ENCODE measurements around the gene LYSMD4. TPM values are rescaled to one million over a fixed set of nuclear protein-coding genes. Genes with fewer than 3 reads are reported as not detected.

The LYSMD4 gene
- total and polyA plus RNA-seq, 10 donors = 2.5 to 13.3 (median 6.0) TPM

GRCh38 chr15:99763827-99764226, 30.6 kb upstream of the LYSMD4 start:
- no peak overlapping the region for H3K27ac ChIP-seq
- intact Hi-C loops (cut with DNase I; ENCODE audit: low total_unique reads) = no loop called here
- no peak for DNase-seq
- H3K27me3 ChIP-seq (replicated peaks in 1 of 7) = no peaks in the 10 kb centered on the region
- TF ChIP-seq CTCF (IDR thresholded peaks at IDR 0.05 in 8 of 11, conservative IDR thresholded peaks at IDR 0.05 in 3 of 11) (no peak), POLR2AphosphoS5 (IDR thresholded peaks at IDR 0.05) (no peak), POLR2A (IDR thresholded peaks at IDR 0.05) (no peak)
- no peaks in the 10 kb centered on the region for H3K36me3 ChIP-seq
- H3K9me3 ChIP-seq = no peaks in the 10 kb centered on the region
- WGBS, 5 donors = 57 to 64% (median 57%) methylated on average over 2 of the region's 2 CpGs
- no peak overlapping the region for H3K4me3 ChIP-seq
- peaks cover 0 to 5% (median 0%) of the 10 kb centered on the region in 6 donors for H3K4me1 ChIP-seq

GRCh38 chr15:99762288-99762687, 29.1 kb upstream of the LYSMD4 start:
- H3K27ac ChIP-seq = no peak overlapping the region
- H3K9me3 ChIP-seq = no peaks in the 10 kb centered on the region
- peaks cover 0 to 5% (median 0%) of the 10 kb centered on the region in 6 donors for H3K4me1 ChIP-seq
- H3K4me3 ChIP-seq = no peak overlapping the region
- no peak for DNase-seq
- TF ChIP-seq CTCF (IDR thresholded peaks at IDR 0.05 in 8 of 11, conservative IDR thresholded peaks at IDR 0.05 in 3 of 11) (no peak), POLR2A (IDR thresholded peaks at IDR 0.05) (no peak), POLR2AphosphoS5 (IDR thresholded peaks at IDR 0.05) (no peak)
- 88 to 100% (median 91%) methylated on average over 1 of the region's 1 CpG for WGBS, 5 donors
- intact Hi-C loops (cut with DNase I; ENCODE audit: low total_unique reads) = no loop called here
- no peaks in the 10 kb centered on the region for H3K27me3 ChIP-seq (replicated peaks in 1 of 7)
- H3K36me3 ChIP-seq = no peaks in the 10 kb centered on the region

- intact Hi-C loops (cut with DNase I; ENCODE audit: low total_unique reads) = loop anchor here (10.0 kb wide), 1 partner anchor 481 kb away; no protein-coding TSS in a partner anchor
- H3K36me3 ChIP-seq = no peaks in the 10 kb centered on the region
- peak; percentile 80 for DNase-seq
- no peaks in the 10 kb centered on the region for H3K9me3 ChIP-seq
- WGBS, 5 donors = 10 to 14% (median 12%) methylated on average over 7 of the region's 7 CpGs
- H3K27me3 ChIP-seq (replicated peaks in 1 of 7) = no peaks in the 10 kb centered on the region
- H3K4me3 ChIP-seq = no peak overlapping the region
- H3K27ac ChIP-seq = no peak overlapping the region
- H3K4me1 ChIP-seq = peaks cover 0 to 8% (median 4%) of the 10 kb centered on the region in 6 donors
- TF ChIP-seq CTCF (IDR thresholded peaks at IDR 0.05 in 8 of 11, conservative IDR thresholded peaks at IDR 0.05 in 3 of 11) = peak; percentile 15 to 77 (median 69)
- no peak for TF ChIP-seq POLR2AphosphoS5 (IDR thresholded peaks at IDR 0.05)
- TF ChIP-seq POLR2A (IDR thresholded peaks at IDR 0.05) = no peak
Observed at GRCh38 chr15:99755692-99756409, 22.6 kb upstream of the LYSMD4 start.

- H3K27ac ChIP-seq = no peak overlapping the region
- no peaks in the 10 kb centered on the region for H3K9me3 ChIP-seq
- no peaks in the 10 kb centered on the region for H3K36me3 ChIP-seq
- H3K27me3 ChIP-seq (replicated peaks in 1 of 7) = no peaks in the 10 kb centered on the region
- no peak for TF ChIP-seq POLR2AphosphoS5 (IDR thresholded peaks at IDR 0.05)
- no peak for TF ChIP-seq POLR2A (IDR thresholded peaks at IDR 0.05)
- no peak for TF ChIP-seq CTCF (IDR thresholded peaks at IDR 0.05 in 8 of 11, conservative IDR thresholded peaks at IDR 0.05 in 3 of 11)
- H3K4me3 ChIP-seq = no peak overlapping the region
- intact Hi-C loops (cut with DNase I; ENCODE audit: low total_unique reads) = loop anchor here (10.0 kb wide), 1 partner anchor 478 kb away; no protein-coding TSS in a partner anchor
- H3K4me1 ChIP-seq = peaks cover 0 to 8% (median 4%) of the 10 kb centered on the region in 6 donors
- DNase-seq = no peak
- 90 to 96% (median 91%) methylated on average over 4 of the region's 4 CpGs for WGBS, 5 donors
Observed at GRCh38 chr15:99753066-99753465, 19.8 kb upstream of the LYSMD4 start.

All from spleen (tissue), 11 donors.